ENCODE results near the gene DENND4A. TPM values are rescaled to one million over a fixed set of nuclear protein-coding genes. Genes with fewer than 3 reads are reported as not detected.

Gene DENND4A
- total and polyA plus RNA-seq, 10 of the 15 experiments (the other 5 are each of a cell fraction or from before 2014, with no cell fraction given): 14.2 to 81.8 (median 34.1) TPM

DNA sequence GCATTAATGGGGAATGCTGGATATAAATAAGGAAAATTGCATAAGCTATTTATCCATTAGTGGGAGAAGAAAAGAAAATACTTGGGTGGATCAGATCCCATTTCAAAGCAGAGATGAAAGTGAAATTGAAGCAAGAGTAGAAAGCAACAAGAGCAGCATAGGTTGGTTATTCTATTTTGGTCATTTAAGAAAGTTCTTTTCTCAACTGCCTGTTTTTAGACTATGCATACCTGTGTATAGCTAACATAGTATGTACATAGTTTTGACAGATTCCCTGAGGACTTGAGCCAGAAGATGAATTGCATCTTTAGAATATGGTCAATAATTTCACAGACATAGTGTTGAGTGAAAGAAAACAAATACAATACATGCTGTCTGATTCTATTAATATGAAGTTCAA, 29.0 kb upstream of the DENND4A start (continued):
- TF ChIP-seq IKZF2 (IDR thresholded peaks at IDR 0.05) (peak in 1 of 2 experiments; percentile 12; a peak in 2 of 4 replicates), MEF2A (IDR thresholded peaks at IDR 0.05; ENCODE audit: insufficient read depth, low read depth, low read length) (peak; percentile 86)
- TF ChIP-seq, protein P1, sequence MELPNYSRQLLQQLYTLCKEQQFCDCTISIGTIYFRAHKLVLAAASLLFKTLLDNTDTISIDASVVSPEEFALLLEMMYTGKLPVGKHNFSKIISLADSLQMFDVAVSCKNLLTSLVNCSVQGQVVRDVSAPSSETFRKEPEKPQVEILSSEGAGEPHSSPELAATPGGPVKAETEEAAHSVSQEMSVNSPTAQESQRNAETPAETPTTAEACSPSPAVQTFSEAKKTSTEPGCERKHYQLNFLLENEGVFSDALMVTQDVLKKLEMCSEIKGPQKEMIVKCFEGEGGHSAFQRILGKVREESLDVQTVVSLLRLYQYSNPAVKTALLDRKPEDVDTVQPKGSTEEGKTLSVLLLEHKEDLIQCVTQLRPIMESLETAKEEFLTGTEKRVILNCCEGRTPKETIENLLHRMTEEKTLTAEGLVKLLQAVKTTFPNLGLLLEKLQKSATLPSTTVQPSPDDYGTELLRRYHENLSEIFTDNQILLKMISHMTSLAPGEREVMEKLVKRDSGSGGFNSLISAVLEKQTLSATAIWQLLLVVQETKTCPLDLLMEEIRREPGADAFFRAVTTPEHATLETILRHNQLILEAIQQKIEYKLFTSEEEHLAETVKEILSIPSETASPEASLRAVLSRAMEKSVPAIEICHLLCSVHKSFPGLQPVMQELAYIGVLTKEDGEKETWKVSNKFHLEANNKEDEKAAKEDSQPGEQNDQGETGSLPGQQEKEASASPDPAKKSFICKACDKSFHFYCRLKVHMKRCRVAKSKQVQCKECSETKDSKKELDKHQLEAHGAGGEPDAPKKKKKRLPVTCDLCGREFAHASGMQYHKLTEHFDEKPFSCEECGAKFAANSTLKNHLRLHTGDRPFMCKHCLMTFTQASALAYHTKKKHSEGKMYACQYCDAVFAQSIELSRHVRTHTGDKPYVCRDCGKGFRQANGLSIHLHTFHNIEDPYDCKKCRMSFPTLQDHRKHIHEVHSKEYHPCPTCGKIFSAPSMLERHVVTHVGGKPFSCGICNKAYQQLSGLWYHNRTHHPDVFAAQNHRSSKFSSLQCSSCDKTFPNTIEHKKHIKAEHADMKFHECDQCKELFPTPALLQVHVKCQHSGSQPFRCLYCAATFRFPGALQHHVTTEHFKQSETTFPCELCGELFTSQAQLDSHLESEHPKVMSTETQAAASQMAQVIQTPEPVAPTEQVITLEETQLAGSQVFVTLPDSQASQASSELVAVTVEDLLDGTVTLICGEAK (IDR thresholded peaks at IDR 0.05; ENCODE audit: borderline replicate concordance): peak; percentile 26; the same call in 1 of the 2 replicates

DNA sequence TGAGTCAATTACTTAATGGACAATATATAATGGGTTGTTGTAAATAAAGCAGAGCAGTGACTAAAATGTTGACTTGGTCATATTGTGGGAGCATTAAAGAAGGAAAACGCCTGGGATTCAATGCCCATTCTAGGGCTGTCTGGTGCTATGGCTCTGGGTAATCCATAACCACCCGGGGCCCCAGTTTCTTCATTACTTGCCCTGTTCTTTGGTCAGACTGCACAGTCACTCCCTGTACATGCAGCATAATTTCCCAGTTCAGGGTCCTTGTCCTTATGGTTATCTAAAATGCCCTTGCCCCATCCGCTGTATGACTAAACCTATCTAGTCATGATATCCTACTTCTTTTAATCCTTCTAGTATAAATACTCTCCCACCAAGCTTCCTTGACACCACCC, 27.5 kb upstream of the DENND4A start:
- TF ChIP-seq SMARCA5 (IDR thresholded peaks at IDR 0.05) (no peak), MTA3 (IDR thresholded peaks at IDR 0.05; ENCODE audit: borderline replicate concordance, low read length) (no peak), KAT2A (conservative IDR thresholded peaks at IDR 0.05; ENCODE audit: control insufficient read depth, low read depth, low read length) (no peak), SIX5 (IDR thresholded peaks at IDR 0.05; ENCODE audit: low read depth, low read length, severe bottlenecking) (no peak), POU2F2 (IDR thresholded peaks at IDR 0.05; ENCODE audit: borderline replicate concordance, low read depth, low read length) (no peak), PAX8 (IDR thresholded peaks at IDR 0.05) (no peak), RBBP5 (conservative IDR thresholded peaks at IDR 0.05) (no peak), FOS (IDR thresholded peaks at IDR 0.05; ENCODE audit: borderline replicate concordance, extremely low read depth, insufficient read length) (no peak), SMAD5 (IDR thresholded peaks at IDR 0.05; ENCODE audit: low read depth) (no peak), NRF1 (conservative IDR thresholded peaks at IDR 0.05; ENCODE audit: low read depth, low read length) (no peak)
- no peak overlapping the region for H3K9ac ChIP-seq (ENCODE audit: control insufficient read depth, insufficient read depth, low read length)

More for the DNA sequence above, 27.5 kb upstream of the DENND4A start:
- no peak overlapping the region for H2AFZ ChIP-seq (ENCODE audit: control insufficient read depth, low read depth, low read length)
- no peak overlapping the region for H3K4me3 ChIP-seq
- FAIRE-seq (no peak), ATAC-seq (0 out of 3 replicates have a peak, but pooled peaks have one; percentile 3), DNase-seq (ENCODE audit: low read depth, low spot score) (no peak)
- H3K9me3 ChIP-seq (replicated peaks; ENCODE audit: control insufficient read depth, insufficient read depth, low read length): no peaks in the 10 kb centered on the region
- WGBS (ENCODE audit: insufficient coverage, insufficient replicate concordance, low lambda C conversion rate, missing lambda C conversion rate): 90% methylated on average over 3 of the region's 3 CpGs
- no TSS peak for BruUV-seq (replicated peaks)
- H3K27ac ChIP-seq (ENCODE audit: control insufficient read depth, insufficient read depth): peak overlapping the region; percentile 56
- ChIA-PET CTCF (interaction anchor here (0.7 to 11.8 kb wide), 9 partner anchors 9 to 99 kb away, joined by 3 to 155 read pairs (median 5); partner anchors contain the start of genes DENND4A and RAB11A), POLR2A (interaction anchor here (1.0 to 16.0 kb wide), 9 partner anchors 11 to 101 kb away, joined by 3 to 260 read pairs (median 5); partner anchors contain the start of gene DENND4A), SMC1A (ENCODE audit: uncharacterized antibody, unreplicated experiment) (interaction anchor here (0.9 to 18.4 kb wide), 9 partner anchors 15 to 102 kb away, joined by 3 to 488 read pairs (median 11); partner anchors contain the start of gene DENND4A), RAD21 (ENCODE audit: unreplicated experiment) (interaction anchor here (1.4 to 15.7 kb wide), 8 partner anchors 13 to 188 kb away, joined by 3 to 344 read pairs (median 10); partner anchors contain the start of gene DENND4A)
- in situ Hi-C loops (cut with MboI) (no loop called here), intact Hi-C loops (cut with micrococcal nuclease; ENCODE audit: unreplicated experiment) (loop anchor here (2.0 kb wide), 1 partner anchor 27 kb away; the partner anchor contains the start of gene DENND4A)
- H3K36me3 ChIP-seq (ENCODE audit: control insufficient read depth in 2 of 2, insufficient read depth in 2 of 2, low read length in 1 of 2): no peaks in the 10 kb centered on the region
- H3K79me2 ChIP-seq (ENCODE audit: control insufficient read depth, insufficient read depth, low read length): no peaks in the 10 kb centered on the region
- peaks cover 60% of the 10 kb centered on the region for H3K4me1 ChIP-seq (ENCODE audit: control insufficient read depth, insufficient read depth, low read length)
- no peaks in the 10 kb centered on the region for H4K20me1 ChIP-seq (ENCODE audit: control insufficient read depth, insufficient read depth)
- H3K27me3 ChIP-seq (replicated peaks in 1 of 2; ENCODE audit: control insufficient read depth in 2 of 2, insufficient read depth in 2 of 2, low read length in 1 of 2): no peaks in the 10 kb centered on the region
- H3K4me2 ChIP-seq (ENCODE audit: control insufficient read depth, insufficient read depth): peak overlapping the region; percentile 46; the same call in 1 of the 2 replicates

All from GM12878 (cell line).